H9 (cell line): ENCODE data around the gene DACT3. TPM values are rescaled to one million over a fixed set of nuclear protein-coding genes. Genes with fewer than 3 reads are reported as not detected.

Source experiments
- DNase-seq: peaks from one replicate; pipeline ENCODE4 v3.0.0-alpha.2; 2017
- H2AFZ ChIP-seq: one replicate; pipeline ENCODE4 v1.6.1; 2013; ENCODE audit warnings: mild to moderate bottlenecking, low read length, control low read depth, moderate library complexity
- H2AK5ac ChIP-seq: 2 replicates; pipeline ENCODE4 v1.6.1; 2013; ENCODE audit warnings: low read length, control low read depth, mixed read lengths; ENCODE audit not compliant: insufficient read length
- H2BK120ac ChIP-seq: one replicate; pipeline ENCODE4 v1.6.1; 2013; ENCODE audit warnings: low read depth, mild to moderate bottlenecking, low read length, control low read depth, inconsistent platforms; ENCODE audit not compliant: poor library complexity, severe bottlenecking
- H2BK12ac ChIP-seq: 2 replicates; pipeline ENCODE4 v1.6.1; 2013; ENCODE audit warnings: low read length, control low read depth, mixed read lengths, low read depth; ENCODE audit not compliant: insufficient read length
- H2BK15ac ChIP-seq: 2 replicates; pipeline ENCODE4 v1.6.1; 2013; ENCODE audit warnings: low read depth, low read length, control low read depth
- H2BK20ac ChIP-seq: one replicate; pipeline ENCODE4 v1.6.1; 2013; ENCODE audit warnings: low read depth, mild to moderate bottlenecking, low read length, control low read depth, inconsistent platforms; ENCODE audit not compliant: poor library complexity, severe bottlenecking
- H2BK5ac ChIP-seq: 2 replicates; pipeline ENCODE4 v1.6.1; 2013; ENCODE audit warnings: low read length, control low read depth, mixed read lengths; ENCODE audit not compliant: insufficient read length
- H3K14ac ChIP-seq: 2 replicates; pipeline ENCODE4 v1.6.1; 2013; ENCODE audit warnings: low read length, control low read depth; ENCODE audit not compliant: insufficient read depth
- H3K18ac ChIP-seq: 2 replicates; pipeline ENCODE4 v1.6.1; 2013; ENCODE audit warnings: low read depth, mild to moderate bottlenecking, mixed read lengths, low read length, control low read depth; ENCODE audit not compliant: insufficient read length
- H3K23ac ChIP-seq: 2 replicates; pipeline ENCODE4 v1.6.1; 2013; ENCODE audit warnings: low read length, control low read depth, mixed read lengths, low read depth; ENCODE audit not compliant: insufficient read length
- H3K23me2 ChIP-seq: 2 replicates; pipeline ENCODE4 v1.6.1; 2013; ENCODE audit warnings: low read depth, mild to moderate bottlenecking, mixed read lengths, low read length, control low read depth; ENCODE audit not compliant: insufficient read length, poor library complexity, severe bottlenecking
- H3K27ac ChIP-seq: 2 replicates; pipeline ENCODE4 v1.5.1; 2013; ENCODE audit warnings: low read length, control low read depth, mixed read lengths, low read depth; ENCODE audit not compliant: insufficient read length
- H3K27me3 ChIP-seq: 2 replicates; pipeline ENCODE4 v1.6.1; 2013; ENCODE audit warnings: low read length, control low read depth, inconsistent platforms; ENCODE audit not compliant: insufficient read depth
- H3K4ac ChIP-seq: 2 replicates; pipeline ENCODE4 v1.6.1; 2013; ENCODE audit warnings: low read depth, mild to moderate bottlenecking, control low read depth, inconsistent platforms, low read length, moderate library complexity
- H3K4me1 ChIP-seq: 2 replicates; pipeline ENCODE4 v1.6.1; 2013; ENCODE audit warnings: low read length, control low read depth, inconsistent platforms; ENCODE audit not compliant: insufficient read depth
- H3K4me2 ChIP-seq: 2 replicates; pipeline ENCODE4 v1.6.1; 2013; ENCODE audit warnings: low read length, control low read depth, mixed read lengths; ENCODE audit not compliant: insufficient read length, insufficient read depth
- H3K56ac ChIP-seq: 2 replicates; pipeline ENCODE4 v1.6.1; 2013; ENCODE audit warnings: low read depth, mild to moderate bottlenecking, mixed read lengths, low read length, control low read depth; ENCODE audit not compliant: insufficient read length
- H3K79me1 ChIP-seq: 2 replicates; pipeline ENCODE4 v1.6.1; 2013; ENCODE audit warnings: low read depth, mild to moderate bottlenecking, moderate library complexity, low read length, control low read depth, inconsistent platforms; ENCODE audit not compliant: insufficient read depth, poor library complexity, severe bottlenecking
- H3K79me2 ChIP-seq: 2 replicates; pipeline ENCODE4 v1.6.1; 2013; ENCODE audit warnings: low read length, control low read depth, inconsistent platforms; ENCODE audit not compliant: insufficient read depth
- H3K9ac ChIP-seq: 2 replicates; pipeline ENCODE4 v1.6.1; 2013; ENCODE audit warnings: low read length, control low read depth, mixed read lengths; ENCODE audit not compliant: insufficient read length; ENCODE audit errors: extremely low read depth
- H3K9me3 ChIP-seq: one replicate; pipeline ENCODE4 v1.6.1; 2013; ENCODE audit warnings: low read depth, low read length, inconsistent platforms; ENCODE audit not compliant: control insufficient read depth
- H3T11ph ChIP-seq: one replicate; pipeline ENCODE4 v1.6.1; 2013; ENCODE audit warnings: mild to moderate bottlenecking, low read length, control low read depth, inconsistent platforms
- H4K20me1 ChIP-seq: one replicate; pipeline ENCODE4 v1.6.1; 2013; ENCODE audit not compliant: control insufficient read depth, insufficient read length, insufficient read depth
- H4K5ac ChIP-seq: 2 replicates; pipeline ENCODE4 v1.6.1; 2013; ENCODE audit warnings: low read depth, mild to moderate bottlenecking, mixed read lengths, low read length, control low read depth; ENCODE audit not compliant: insufficient read length
- H4K8ac ChIP-seq: replicated peaks from 2 replicates; pipeline ENCODE4 v1.6.1; 2013; ENCODE audit warnings: low read length, control low read depth, mixed read lengths, low read depth; ENCODE audit not compliant: insufficient read length
- H4K91ac ChIP-seq: 2 replicates; pipeline ENCODE4 v1.6.1; 2013; ENCODE audit warnings: low read depth, mild to moderate bottlenecking, moderate library complexity, mixed read lengths, low read length, control low read depth; ENCODE audit not compliant: insufficient read length
- H3K27ac Mint-ChIP-seq, 3 experiments: 2 replicates in 2 of 3; 3 replicates in 1 of 3; pipeline ENCODE4 v1.8.0; 2020 to 2021; ENCODE audit warnings: mixed read lengths in 3 of 3, mild to moderate bottlenecking in 1 of 3, moderate library complexity in 1 of 3
- H3K27me3 Mint-ChIP-seq: 2 replicates; pipeline ENCODE4 v1.8.0; 2021; ENCODE audit warnings: low read depth, mild to moderate bottlenecking, moderate library complexity, mixed read lengths
- H3K36me3 Mint-ChIP-seq, 3 experiments: 2 replicates in 2 of 3; 3 replicates in 1 of 3; pipeline ENCODE4 v1.8.0; 2020 to 2021; ENCODE audit warnings: low read depth in 3 of 3, mixed read lengths in 3 of 3; ENCODE audit not compliant: insufficient read depth in 1 of 3
- H3K4me1 Mint-ChIP-seq, 2 experiments: 2 replicates each; pipeline ENCODE4 v1.8.0; 2020; ENCODE audit warnings: mixed read lengths in 2 of 2
- H3K4me3 Mint-ChIP-seq, 2 experiments: 2 replicates in 1 of 2; 3 replicates in 1 of 2; pipeline ENCODE4 v1.8.0; 2020 to 2021; ENCODE audit warnings: mild to moderate bottlenecking in 2 of 2, mixed read lengths in 2 of 2, moderate library complexity in 1 of 2
- H3K9me3 Mint-ChIP-seq, 2 experiments: 2 replicates in 1 of 2; 3 replicates in 1 of 2; pipeline ENCODE4 v1.8.0; 2020; ENCODE audit warnings: mild to moderate bottlenecking in 2 of 2, mixed read lengths in 2 of 2, moderate library complexity in 1 of 2
- CTCF ChIP-seq: fragments of 200-600 bp; sonication (generic); conservative IDR thresholded peaks from 3 replicates; pipeline ENCODE4 v1.8.0; 2021; ENCODE audit warnings: antibody characterized with exemption, mild to moderate bottlenecking
- WGBS: extraction: QIAGEN DNeasy Blood & Tissue Kit; methylation state at CpG from one replicate; pipeline ENCODE4 v1.1.7; 2013; ENCODE audit warnings: missing lambda C conversion rate, low lambda C conversion rate, mixed read lengths; ENCODE audit not compliant: insufficient read length; ENCODE audit errors: extremely low coverage; 5-methylcytosine and 5-hydroxymethylcytosine counted together
- total RNA-seq: library from RNA; stranded (reverse); gene quantifications from 2 replicates; pipeline ENCODE4 v1.2.1, GENCODE V29; 2021

DACT3 gene
- total RNA-seq, 1 experiment from 2014 or later, result 0.87 TPM

GRCh38 chr19:46622118-46622446, 38.9 kb downstream of the DACT3 start:
- Histone ChIP-seq H4K8ac (no peak overlapping the region), H2BK12ac (no peak overlapping the region), H3K27ac (no peak overlapping the region), H2AFZ (no peak overlapping the region), H2AK5ac (no peak overlapping the region), H2BK20ac (no peak overlapping the region), H3K79me2 (no peaks in the 10 kb centered on the region), H3K56ac (no peak overlapping the region), H4K20me1 (no peaks in the 10 kb centered on the region), H3K14ac (no peak overlapping the region), H3K4ac (no peak overlapping the region), H3K23me2 (no peaks in the 10 kb centered on the region), H3K79me1 (no peaks in the 10 kb centered on the region), H4K91ac (no peak overlapping the region), H3K9ac (no peak overlapping the region), H2BK15ac (no peak overlapping the region), H3K23ac (no peak overlapping the region), H3K18ac (no peak overlapping the region), H3K4me1 (no peaks in the 10 kb centered on the region; the same call in 1 of the 2 replicates), H2BK120ac (no peak overlapping the region), H3K9me3 (no peaks in the 10 kb centered on the region), H3K27me3 (no peaks in the 10 kb centered on the region), H3T11ph (no peak overlapping the region), H4K5ac (no peak overlapping the region), H3K4me2 (no peak overlapping the region), H2BK5ac (no peak overlapping the region)
- Mint-ChIP-seq H3K4me3 (no peak overlapping the region), H3K27ac (no peak overlapping the region), H3K27me3 (peaks cover 7% of the 10 kb centered on the region; the same call in 1 of the 2 replicates), H3K9me3 (no peaks in the 10 kb centered on the region; a peak in 1 of 5 replicates), H3K36me3 (no peaks in the 10 kb centered on the region), H3K4me1 (peaks cover 4 to 21% of the 10 kb centered on the region in 2 experiments)
- no peak; the same call in 2 of the 3 replicates for TF ChIP-seq CTCF
- no peak for DNase-seq
- no CpG with 5 or more reads among the region's 7 CpGs for WGBS
